NCI-H187 (cell line): ENCODE results near the gene SMARCD2.
A peak's percentile ranks its signal among the peaks of the same experiment; 100 is the strongest.

Experiments
- DNase-seq, 2 experiments: peaks; one replicate each; lab custom pipeline; 2025; lab: John Stamatoyannopoulos, UW

The SMARCD2 gene

GRCh38 chr17:63832014-63832413 is 10.5 kb downstream of the SMARCD2 start:
- no peak for DNase-seq

GRCh38 chr17:63831505-63831904 is 11.0 kb downstream of the SMARCD2 start:
- no peak for DNase-seq

- DNase-seq = no peak
Observed at GRCh38 chr17:63830904-63831491, 11.5 kb downstream of the SMARCD2 start.

- no peak for DNase-seq
Observed at GRCh38 chr17:63830278-63830677, 12.2 kb downstream of the SMARCD2 start.

GRCh38 chr17:63828936-63829335 is 13.5 kb downstream of the SMARCD2 start:
- no peak for DNase-seq

GRCh38 chr17:63827801-63828221 is 14.7 kb downstream of the SMARCD2 start:
- DNase-seq = no peak

- peak; percentile 93 for DNase-seq
Observed at GRCh38 chr17:63827002-63827800, 15.3 kb downstream of the SMARCD2 start, which contains the start of the genes FTSJ3 and PSMC5. Gene FTSJ3 (minus strand): TSS chr17:63827663. CDS start chr17:63826902, 761 bp downstream. Gene PSMC5 (plus strand): TSS chr17:63827431. CDS start chr17:63827491, 60 bp downstream.

GRCh38 chr17:63826468-63827001 is 15.9 kb downstream of the SMARCD2 start:
- DNase-seq = no peak

GRCh38 chr17:63824362-63824761 is 18.1 kb downstream of the SMARCD2 start:
- no peak for DNase-seq

- DNase-seq = no peak
Observed at GRCh38 chr17:63823659-63824331, 18.7 kb downstream of the SMARCD2 start.

GRCh38 chr17:63822537-63822936 is 19.9 kb downstream of the SMARCD2 start:
- no peak for DNase-seq

- no peak for DNase-seq
Observed at GRCh38 chr17:63821804-63822203, 20.7 kb downstream of the SMARCD2 start.

GRCh38 chr17:63820963-63821561 is 21.4 kb downstream of the SMARCD2 start:
- no peak for DNase-seq

GRCh38 chr17:63819585-63820537 is 22.6 kb downstream of the SMARCD2 start:
- no peak for DNase-seq

GRCh38 chr17:63819131-63819530 is 23.4 kb downstream of the SMARCD2 start:
- DNase-seq = no peak

- no peak for DNase-seq
Observed at GRCh38 chr17:63817736-63818385, 24.6 kb downstream of the SMARCD2 start.

GRCh38 chr17:63816669-63817068 is 25.8 kb downstream of the SMARCD2 start:
- DNase-seq = no peak

GRCh38 chr17:63816123-63816522 is 26.4 kb downstream of the SMARCD2 start:
- DNase-seq = no peak

GRCh38 chr17:63809970-63810369 is 32.5 kb downstream of the SMARCD2 start:
- DNase-seq = no peak

- no peak for DNase-seq
Observed at GRCh38 chr17:63805591-63805990, 36.9 kb downstream of the SMARCD2 start.
